Left lung (tissue), 14 donors: ENCODE measurements around the gene OR6M1. TPM values are rescaled to one million over a fixed set of nuclear protein-coding genes. Genes with fewer than 3 reads are reported as not detected.

Experiments used
- ATAC-seq: fragments of 200-7000 bp; cut with Tn5 transposase; one replicate; pipeline ENCODE4 v1.9.1; 2020; ENCODE audit warnings: moderate library complexity
- DNase-seq, 4 donors: peaks; one replicate each; pipeline ENCODE4 v3.0.0-alpha.2; 2013 to 2020
- H3K27ac ChIP-seq, 2 donors: fragments of 200-600 bp; sonication (generic) in 1 of 2; one replicate each; pipeline versions ENCODE4 v1.5.0 to v1.8.0; 2020 to 2021
- H3K27me3 ChIP-seq, 2 donors: fragments of 200-600 bp; sonication (generic) in 1 of 2; one replicate each; pipeline versions ENCODE4 v1.5.0 to v1.8.0; 2020 to 2021
- H3K36me3 ChIP-seq, 2 donors: fragments of 200-600 bp; sonication (generic) in 1 of 2; one replicate each; pipeline versions ENCODE4 v1.5.0 to v1.8.0; 2020 to 2021
- H3K4me1 ChIP-seq, 2 donors: fragments of 200-600 bp; one replicate each; pipeline ENCODE4 v1.8.0; 2021
- H3K4me3 ChIP-seq, 2 donors: fragments of 200-600 bp; sonication (generic) in 1 of 2; one replicate each; pipeline versions ENCODE4 v1.5.0 to v1.8.0; 2020 to 2021; ENCODE audit warnings: mild to moderate bottlenecking in 1 of 2
- H3K9me3 ChIP-seq, 2 donors: fragments of 200-600 bp; sonication (generic) in 1 of 2; one replicate each; pipeline versions ENCODE4 v1.5.0 to v1.8.0; 2020 to 2021
- CTCF ChIP-seq, 2 donors: fragments of 200-600 bp; sonication (generic) in 1 of 2; IDR thresholded peaks; one replicate each; pipeline versions ENCODE4 v1.5.0 to v1.8.0; 2021; ENCODE audit warnings: antibody characterized with exemption in 2 of 2
- intact Hi-C, 2 donors: fragments of 100-400 bp; cut with DNase I; formaldehyde crosslinking; loops; one replicate each; pipeline versions ENCODE4 v1.11.2 to v1.14.2; 2022
- long read RNA-seq, 12 donors: library from polyadenylated mRNA in 2 of 12; unstranded in 2 of 12; transcript quantifications; one replicate each; pipeline ENCODE4 v2.0.0 and lab custom pipeline, GENCODE V29; 2019 to 2026
- polyA plus RNA-seq, 6 donors: library from polyadenylated mRNA; unstranded; fragments of 120-200 nt; gene quantifications; one replicate each; pipeline ENCODE4 v1.2.1, GENCODE V29; 2013; ENCODE audit not compliant: insufficient read length in 6 of 6
- total RNA-seq, 2 donors: library from RNA; stranded (reverse); fragmentation: NEBNext Ultra II Directional; extraction: Animal tissue kit (Norgen Biotek cat#: 25700); gene quantifications; one replicate each; pipeline ENCODE4 v1.2.1, GENCODE V29; 2021
- donor health status: DM: no; HTN: yes; CAD: no.
- donor health status: DM: no; HTN: no; CAD: no.

Gene OR6M1
- total RNA-seq (not detected), polyA plus RNA-seq (not detected)
- long read RNA-seq, donor 1, result 0 reads
- long read RNA-seq, donor 2, result 0 reads
- long read RNA-seq, donor 3, result 0 reads
- long read RNA-seq, donor 4, result 0 reads
- long read RNA-seq, donor 5, result 0 reads
- long read RNA-seq, donor 6, result 0 reads
- long read RNA-seq, donor 7, result 0 reads
- long read RNA-seq, donor 8, result 0 reads
- long read RNA-seq, donor 9, result 0 reads
- long read RNA-seq, donor 10, result 0 reads
- long read RNA-seq, donor 11, result 0 reads
- long read RNA-seq, donor 12, result 0 reads

- Histone ChIP-seq H3K27ac (no peak within 1 kb of the TSS), H3K9me3 (no peaks in the 10 kb centered on the region), H3K27me3 (no peaks in the 10 kb centered on the region), H3K4me3 (no peak within 1 kb of the TSS), H3K36me3 (no peaks in the 10 kb centered on the region), H3K4me1 (no peaks in the 10 kb centered on the region)
- intact Hi-C loops, result no loop called here
- no peak for TF ChIP-seq CTCF (IDR thresholded peaks at IDR 0.05)
- no peak for ATAC-seq
- no peak for DNase-seq
Observed at GRCh38 chr11:123806249-123806648, at the start of gene OR6M1. TSS of gene OR6M1 (minus strand) at chr11:123806349. CDS start at chr11:123806349, 0 bp downstream.

- no peak for TF ChIP-seq CTCF (IDR thresholded peaks at IDR 0.05)
- Histone ChIP-seq H3K27me3 (peaks cover 0 to 4% of the 10 kb centered on the region in 2 donors), H3K9me3 (peaks cover 0 to 4% of the 10 kb centered on the region in 2 donors), H3K36me3 (no peaks in the 10 kb centered on the region), H3K4me3 (no peak overlapping the region), H3K4me1 (no peaks in the 10 kb centered on the region), H3K27ac (no peak overlapping the region)
- no peak for DNase-seq
- intact Hi-C loops, result no loop called here
- ATAC-seq, result no peak
Observed at GRCh38 chr11:123853038-123853437, 46.9 kb upstream of the OR6M1 start.

GRCh38 chr11:123852321-123852720 lies 46.2 kb upstream of the OR6M1 start:
- no peak for TF ChIP-seq CTCF (IDR thresholded peaks at IDR 0.05)
- ATAC-seq, result no peak
- Histone ChIP-seq H3K27ac (no peak overlapping the region), H3K9me3 (peaks cover 0 to 4% of the 10 kb centered on the region in 2 donors), H3K27me3 (peaks cover 0 to 4% of the 10 kb centered on the region in 2 donors), H3K36me3 (no peaks in the 10 kb centered on the region), H3K4me1 (no peaks in the 10 kb centered on the region), H3K4me3 (no peak overlapping the region)
- DNase-seq, result no peak
- intact Hi-C loops, result no loop called here

- ATAC-seq (no peak), DNase-seq (no peak)
- peaks cover 0 to 4% of the 10 kb centered on the region in 2 donors for H3K9me3 ChIP-seq
- H3K4me1 ChIP-seq, result no peaks in the 10 kb centered on the region
- H3K27me3 ChIP-seq, result peaks cover 0 to 4% of the 10 kb centered on the region in 2 donors
- no peak for TF ChIP-seq CTCF (IDR thresholded peaks at IDR 0.05)
- H3K36me3 ChIP-seq, result no peaks in the 10 kb centered on the region
- H3K4me3 ChIP-seq, result no peak overlapping the region
- intact Hi-C loops, result no loop called here
- no peak overlapping the region for H3K27ac ChIP-seq
Observed at GRCh38 chr11:123851110-123851509, 45.0 kb upstream of the OR6M1 start.

GRCh38 chr11:123841174-123841573 lies 35.0 kb upstream of the OR6M1 start:
- no peak for TF ChIP-seq CTCF (IDR thresholded peaks at IDR 0.05)
- no peaks in the 10 kb centered on the region for H3K27me3 ChIP-seq
- no peak overlapping the region for H3K27ac ChIP-seq
- H3K9me3 ChIP-seq, result no peaks in the 10 kb centered on the region
- intact Hi-C loops, result no loop called here
- ATAC-seq (no peak), DNase-seq (no peak)
- no peaks in the 10 kb centered on the region for H3K4me1 ChIP-seq
- H3K4me3 ChIP-seq, result no peak overlapping the region
- H3K36me3 ChIP-seq, result no peaks in the 10 kb centered on the region
